Mammary epithelial cell (primary cell): ENCODE results near the gene PDE6A.

Source experiments
- CTCF ChIP-seq, 2 donors: IDR thresholded peaks in 1 of 2; conservative IDR thresholded peaks in 1 of 2; 2 replicates each; pipeline ENCODE4 v1.5.1; 2011 to 2012; ENCODE audit warnings: inconsistent platforms in 2 of 2, low read length in 2 of 2, mild to moderate bottlenecking in 2 of 2, control low read depth in 1 of 2, low read depth in 1 of 2; ENCODE audit not compliant: insufficient read depth in 1 of 2; ENCODE audit errors: extremely low read depth in 1 of 2
- EZH2 ChIP-seq: IDR thresholded peaks from 2 replicates; pipeline ENCODE4 v1.6.1; 2012; ENCODE audit warnings: low read length, inconsistent platforms, borderline replicate concordance

DNA sequence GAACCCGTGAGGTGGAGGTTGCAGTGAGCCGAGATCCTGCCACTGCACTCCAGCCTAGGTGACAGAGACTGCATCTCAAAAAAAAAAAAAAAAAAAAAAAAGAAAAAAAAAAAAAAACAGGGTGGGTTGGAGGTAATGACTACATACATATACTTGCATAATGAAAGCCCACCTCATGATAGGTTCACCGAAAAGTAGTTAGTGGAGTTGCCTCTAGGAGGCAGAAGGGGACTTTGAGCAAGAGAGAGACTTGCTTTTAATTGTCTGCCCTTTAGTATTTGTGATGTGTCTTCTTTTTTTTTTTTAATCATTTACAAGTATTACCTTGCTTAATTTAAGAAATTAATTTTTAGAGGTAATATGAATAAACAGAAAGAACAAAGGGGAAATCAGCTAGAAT, 114.6 kb downstream of the PDE6A start:
- TF ChIP-seq CTCF (conservative IDR thresholded peaks at IDR 0.05 in 1 of 2, IDR thresholded peaks at IDR 0.05 in 1 of 2; ENCODE audit: extremely low read depth in 1 of 2, insufficient read depth in 1 of 2, low read depth in 1 of 2, low read length in 2 of 2) = peak; percentile 4 to 14
- no peak for TF ChIP-seq EZH2
